Endothelial cell of umbilical vein (primary cell): Measurements from ENCODE around the gene MAT2A. TPM values are rescaled to one million over a fixed set of nuclear protein-coding genes. Genes with fewer than 3 reads are reported as not detected.

ENCODE experiments used
- BruUV-seq: library from RNA; stranded (reverse); fragments of 400-500 nt; replicated peaks from 2 replicates; lab custom pipeline; 2021; lab: Mats Ljungman, UMichigan
- CTCF ChIA-PET: fragments of 300-600, 350-600 bp; sonication (Branson Sonifier 250); formaldehyde crosslinking; loops from one replicate; lab custom pipeline; 2021; ENCODE audit warnings: antibody characterized with exemption, inconsistent platforms; lab: Charles Lee
- POLR2A ChIA-PET: fragments of 300-600, 350-600 bp; sonication (Branson Sonifier 250); formaldehyde crosslinking; loops from one replicate; lab custom pipeline; 2021; ENCODE audit warnings: antibody characterized with exemption, inconsistent platforms; lab: Charles Lee
- DNase-seq: peaks from one replicate; pipeline ENCODE4 v3.0.0-alpha.2; 2011; ENCODE audit warnings: low read depth, low spot score
- FAIRE-seq: peaks from 2 replicates; lab custom pipeline; 2011; peaks lifted over from hg19 to GRCh38; lab: Jason Lieb, UNC
- H2AFZ ChIP-seq: 2 replicates; pipeline ENCODE4 v1.6.0; 2012; ENCODE audit warnings: low read depth, low read length, control low read depth, inconsistent platforms
- H3K27ac ChIP-seq: 2 replicates; pipeline ENCODE4 v1.5.1; 2011; ENCODE audit warnings: low read depth, mild to moderate bottlenecking, control low read depth, low read length, moderate library complexity; ENCODE audit not compliant: insufficient read depth
- H3K27me3 ChIP-seq, 2 experiments: 2 replicates each; pipeline versions ENCODE4 v1.6.0 to v1.6.1; 2011; ENCODE audit warnings: low read length in 2 of 2, mixed read lengths in 1 of 2; ENCODE audit not compliant: control insufficient read depth in 2 of 2, insufficient read depth in 2 of 2
- H3K36me3 ChIP-seq, 2 experiments: 2 replicates in 1 of 2; 3 replicates in 1 of 2; pipeline ENCODE4 v1.5.1; 2011; ENCODE audit warnings: low read length in 2 of 2, mild to moderate bottlenecking in 1 of 2, moderate library complexity in 1 of 2; ENCODE audit not compliant: control insufficient read depth in 2 of 2, insufficient read depth in 2 of 2; ENCODE audit errors: extremely low read depth in 1 of 2
- H3K4me1 ChIP-seq: 3 replicates; pipeline ENCODE4 v1.5.1; 2011; ENCODE audit warnings: mild to moderate bottlenecking, low read length; ENCODE audit not compliant: control insufficient read depth, insufficient read depth; ENCODE audit errors: extremely low read depth
- H3K4me2 ChIP-seq: 2 replicates; pipeline ENCODE4 v1.6.1; 2011; ENCODE audit warnings: low read length, control low read depth, mixed read lengths; ENCODE audit not compliant: insufficient read depth
- H3K4me3 ChIP-seq, 3 experiments: fragments of 200-600 bp in 1 of 3; sonication (generic), shearing (Covaris generic) in 1 of 3; replicated peaks in 1 of 3; 2 replicates each; pipeline ENCODE4 v1.5.1; 2011 to 2016; ENCODE audit warnings: control low read depth in 3 of 3, low read length in 3 of 3, mild to moderate bottlenecking in 2 of 3, inconsistent platforms in 1 of 3, low read depth in 1 of 3, moderate library complexity in 1 of 3; ENCODE audit not compliant: insufficient read depth in 1 of 3
- H3K79me2 ChIP-seq: 2 replicates; pipeline ENCODE4 v1.6.0; 2012; ENCODE audit warnings: low read length, inconsistent platforms; ENCODE audit not compliant: control insufficient read depth, insufficient read depth
- H3K9ac ChIP-seq: replicated peaks from 2 replicates; pipeline ENCODE3; 2011; ENCODE audit warnings: low read length, control low read depth; ENCODE audit not compliant: insufficient read depth; ENCODE audit errors: extremely low read depth
- H3K9me1 ChIP-seq: replicated peaks from 3 replicates; pipeline ENCODE4 v1.6.0; 2011; ENCODE audit warnings: mild to moderate bottlenecking, low read length; ENCODE audit not compliant: control insufficient read depth, insufficient read depth; ENCODE audit errors: extremely low read depth
- H3K9me3 ChIP-seq: replicated peaks from 2 replicates; pipeline ENCODE4 v1.5.1; 2012; ENCODE audit warnings: low read length, inconsistent platforms; ENCODE audit not compliant: control insufficient read depth, insufficient read depth
- H4K20me1 ChIP-seq: replicated peaks from 2 replicates; pipeline ENCODE3; 2011; ENCODE audit warnings: mild to moderate bottlenecking, low read length; ENCODE audit not compliant: control insufficient read depth, insufficient read depth; ENCODE audit errors: extremely low read depth
- EZH2 ChIP-seq: IDR thresholded peaks from 2 replicates; pipeline ENCODE4 v1.6.1; 2012; ENCODE audit warnings: borderline replicate concordance, low read depth, mild to moderate bottlenecking, moderate library complexity, low read length, inconsistent platforms; ENCODE audit not compliant: severe bottlenecking
- FOS ChIP-seq: IDR thresholded peaks from 2 replicates; pipeline ENCODE4 v1.6.1; 2011; ENCODE audit warnings: mild to moderate bottlenecking, low read length, moderate library complexity, borderline replicate concordance; ENCODE audit not compliant: insufficient read depth
- GATA2 ChIP-seq: IDR thresholded peaks from 2 replicates; pipeline ENCODE4 v1.7.0; 2011; ENCODE audit warnings: low read depth, mild to moderate bottlenecking, moderate library complexity, mixed read lengths, low read length; ENCODE audit not compliant: insufficient read length, insufficient read depth
- JUN ChIP-seq: IDR thresholded peaks from 2 replicates; pipeline ENCODE4 v1.6.1; 2011; ENCODE audit warnings: borderline replicate concordance, low read depth; ENCODE audit not compliant: insufficient read length, insufficient read depth
- MYC ChIP-seq: IDR thresholded peaks from one replicate; pipeline ENCODE4 v1.6.1; 2011; ENCODE audit warnings: mild to moderate bottlenecking, low read depth, low read length
- POLR2A ChIP-seq: IDR thresholded peaks from 2 replicates; pipeline ENCODE4 v1.6.1; 2012; ENCODE audit warnings: low read depth, mild to moderate bottlenecking, control low read depth, low read length
- POLR2AphosphoS5 ChIP-seq: IDR thresholded peaks from 2 replicates; pipeline ENCODE4 v1.6.1; 2012; ENCODE audit warnings: low read depth, mild to moderate bottlenecking, control low read depth, low read length, moderate library complexity; ENCODE audit not compliant: insufficient read depth
- dilution Hi-C: fragments of 300-500 bp; cut with MboI; formaldehyde crosslinking; loops from one replicate; pipeline ENCODE4 v1.15.0; 2019; ENCODE audit warnings: low sequenced_read_pairs; ENCODE audit not compliant: extremely low pct_ligation_motif_present
- intact Hi-C: fragments of 100-400 bp; cut with micrococcal nuclease; formaldehyde crosslinking; loops from one replicate; pipeline ENCODE4 v1.10.0; 2022
- polyA plus RNA-seq, 4 experiments: library from polyadenylated mRNA; depleted of rRNA in 3 of 4; stranded (reverse) in 3 of 4; unstranded in 1 of 4; fragments of >200 nt; gene quantifications; 2 replicates each; pipeline versions ENCODE4 v1.2.1 to v1.2.3, GENCODE V29; 2011 to 2012; ENCODE audit warnings: missing spikeins in 1 of 4
- total RNA-seq: library from RNA; stranded (reverse); gene quantifications from 2 replicates; pipeline ENCODE4 v1.2.3, GENCODE V29; 2021
- TF ChIP-seq, protein P1 (sequence below): IDR thresholded peaks from 2 replicates; pipeline ENCODE4 v1.6.1; 2011; ENCODE audit not compliant: insufficient read depth, insufficient read length
- TF ChIP-seq, protein P2 (sequence below), 2 donors: IDR thresholded peaks; 1 replicate in 1 of 2; 2 replicates in 1 of 2; pipeline ENCODE4 v1.5.1; 2011; ENCODE audit warnings: low read length in 2 of 2, mild to moderate bottlenecking in 2 of 2, moderate library complexity in 2 of 2, control low read depth in 1 of 2, inconsistent platforms in 1 of 2, low read depth in 1 of 2; ENCODE audit not compliant: insufficient read depth in 1 of 2; ENCODE audit errors: extremely low read depth in 1 of 2

MAT2A gene
- total and polyA plus RNA-seq, 2 donors (not counting 3 experiments of a cell fraction or from before 2014, with no cell fraction given), result 172 to 257 TPM

DNA sequence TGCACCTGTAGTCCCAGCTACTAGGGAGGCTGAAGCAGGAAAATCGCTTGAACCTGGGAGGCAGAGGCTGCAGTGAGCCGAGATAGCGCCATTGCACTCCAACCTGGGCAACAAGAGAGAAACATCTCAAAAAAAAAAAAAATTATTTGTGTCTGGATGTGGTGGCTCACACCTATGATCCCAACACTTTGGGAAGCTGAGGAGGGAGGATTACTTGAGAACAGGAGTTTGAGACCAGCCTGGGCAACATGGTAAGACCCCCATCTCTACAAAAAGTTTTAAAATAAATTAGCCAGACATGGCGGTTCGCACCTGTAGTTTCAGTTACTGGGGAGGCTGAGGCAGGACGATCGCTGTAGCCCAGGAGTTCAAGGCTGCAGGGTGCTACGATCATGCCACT, 36.8 kb downstream of the MAT2A start:
- dilution Hi-C loops (no loop called here), intact Hi-C loops (no loop called here)
- Histone ChIP-seq H3K4me1 (peaks cover 22% of the 10 kb centered on the region), H2AFZ (no peak overlapping the region), H3K27me3 (peaks cover 0 to 8% of the 10 kb centered on the region in 2 experiments), H3K9me3 (no peaks in the 10 kb centered on the region), H4K20me1 (no peaks in the 10 kb centered on the region), H3K4me2 (no peak overlapping the region), H3K9me1 (no peaks in the 10 kb centered on the region), H3K36me3 (no peaks in the 10 kb centered on the region), H3K4me3 (no peak overlapping the region), H3K79me2 (no peaks in the 10 kb centered on the region), H3K9ac (no peak overlapping the region), H3K27ac (no peak overlapping the region)
- DNase-seq, result no peak
- BruUV-seq, result no TSS peak
- TF ChIP-seq POLR2A, result no peak
- TF ChIP-seq GATA2, result no peak
- TF ChIP-seq, protein P1, sequence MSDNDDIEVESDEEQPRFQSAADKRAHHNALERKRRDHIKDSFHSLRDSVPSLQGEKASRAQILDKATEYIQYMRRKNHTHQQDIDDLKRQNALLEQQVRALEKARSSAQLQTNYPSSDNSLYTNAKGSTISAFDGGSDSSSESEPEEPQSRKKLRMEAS, result no peak
- TF ChIP-seq EZH2, result no peak
- TF ChIP-seq JUN, result no peak
- TF ChIP-seq MYC, result no peak
- no peak for TF ChIP-seq POLR2AphosphoS5
- TF ChIP-seq FOS, result no peak
- TF ChIP-seq, protein P2, sequence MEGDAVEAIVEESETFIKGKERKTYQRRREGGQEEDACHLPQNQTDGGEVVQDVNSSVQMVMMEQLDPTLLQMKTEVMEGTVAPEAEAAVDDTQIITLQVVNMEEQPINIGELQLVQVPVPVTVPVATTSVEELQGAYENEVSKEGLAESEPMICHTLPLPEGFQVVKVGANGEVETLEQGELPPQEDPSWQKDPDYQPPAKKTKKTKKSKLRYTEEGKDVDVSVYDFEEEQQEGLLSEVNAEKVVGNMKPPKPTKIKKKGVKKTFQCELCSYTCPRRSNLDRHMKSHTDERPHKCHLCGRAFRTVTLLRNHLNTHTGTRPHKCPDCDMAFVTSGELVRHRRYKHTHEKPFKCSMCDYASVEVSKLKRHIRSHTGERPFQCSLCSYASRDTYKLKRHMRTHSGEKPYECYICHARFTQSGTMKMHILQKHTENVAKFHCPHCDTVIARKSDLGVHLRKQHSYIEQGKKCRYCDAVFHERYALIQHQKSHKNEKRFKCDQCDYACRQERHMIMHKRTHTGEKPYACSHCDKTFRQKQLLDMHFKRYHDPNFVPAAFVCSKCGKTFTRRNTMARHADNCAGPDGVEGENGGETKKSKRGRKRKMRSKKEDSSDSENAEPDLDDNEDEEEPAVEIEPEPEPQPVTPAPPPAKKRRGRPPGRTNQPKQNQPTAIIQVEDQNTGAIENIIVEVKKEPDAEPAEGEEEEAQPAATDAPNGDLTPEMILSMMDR (IDR thresholded peaks at IDR 0.05; ENCODE audit: extremely low read depth in 1 of 2, insufficient read depth in 1 of 2, low read depth in 1 of 2, low read length in 2 of 2), result no peak
- no peak for FAIRE-seq
- ChIA-PET CTCF (interaction anchor here (1.2 to 1.5 kb wide), 2 partner anchors 15 to 24 kb away, joined by 3 read pairs; no protein-coding TSS in a partner anchor), POLR2A (interaction anchor here (0.6 to 1.2 kb wide), 3 partner anchors 12 to 107 kb away, joined by 4 to 5 read pairs (median 4); no protein-coding TSS in a partner anchor)
